ENCODE data around the gene LIMK2.

GRCh38 chr22:31278151-31278621, 66.1 kb downstream of the LIMK2 start:
- TF ChIP-seq CTCF (IDR thresholded peaks at IDR 0.05; ENCODE audit: low read depth, low read length): no peak
- no peak for TF ChIP-seq EZH2phosphoT487 (IDR thresholded peaks at IDR 0.05; ENCODE audit: low read depth)
